AG20443 (cell line): ENCODE measurements around the gene CACNB2.

ENCODE experiments used
- DNase-seq: peaks from one replicate; pipeline ENCODE4 v3.0.0; 2012; ENCODE audit warnings: low spot score, mixed read lengths

The CACNB2 gene

DNA sequence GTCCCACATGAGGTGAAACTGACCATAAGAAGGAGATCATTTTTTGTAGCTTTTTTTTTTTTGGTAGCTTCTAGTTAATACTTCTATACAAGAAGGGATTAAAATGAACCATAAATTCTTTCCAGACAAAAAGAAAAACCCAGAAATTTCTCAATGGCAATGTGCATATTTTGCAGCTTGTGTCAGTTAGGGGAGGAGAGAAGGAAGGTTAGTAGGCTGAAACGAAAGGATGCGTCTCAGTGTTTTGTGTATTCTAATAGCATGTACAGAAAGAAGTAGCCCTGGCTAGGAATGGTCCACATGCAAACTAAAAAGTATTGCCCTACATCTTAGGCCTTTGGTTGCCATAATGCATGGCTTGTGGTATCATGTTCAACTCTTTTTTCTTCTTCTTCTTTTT is 90.6 kb downstream of the CACNB2 start:
- peak; percentile 31 for DNase-seq

DNA sequence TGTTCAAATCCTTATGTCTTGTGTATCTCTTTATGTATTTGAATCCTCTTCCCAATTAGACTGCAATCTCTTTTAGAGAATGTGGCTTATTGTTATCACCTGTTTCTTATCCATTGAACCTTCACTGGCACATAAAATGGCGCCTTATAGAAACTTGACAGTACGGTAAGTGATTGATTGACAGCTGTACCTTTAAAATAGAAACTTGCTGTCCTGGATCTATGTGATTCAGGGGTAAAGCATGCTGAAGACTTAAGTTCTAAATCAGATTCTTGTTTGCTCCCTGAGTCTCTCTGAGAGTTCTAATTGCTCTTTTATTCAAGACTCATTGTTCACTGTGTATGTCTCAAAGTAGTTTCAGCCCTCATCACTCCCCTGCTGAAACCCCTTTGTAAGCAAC is 91.3 kb downstream of the CACNB2 start:
- no peak for DNase-seq

DNA sequence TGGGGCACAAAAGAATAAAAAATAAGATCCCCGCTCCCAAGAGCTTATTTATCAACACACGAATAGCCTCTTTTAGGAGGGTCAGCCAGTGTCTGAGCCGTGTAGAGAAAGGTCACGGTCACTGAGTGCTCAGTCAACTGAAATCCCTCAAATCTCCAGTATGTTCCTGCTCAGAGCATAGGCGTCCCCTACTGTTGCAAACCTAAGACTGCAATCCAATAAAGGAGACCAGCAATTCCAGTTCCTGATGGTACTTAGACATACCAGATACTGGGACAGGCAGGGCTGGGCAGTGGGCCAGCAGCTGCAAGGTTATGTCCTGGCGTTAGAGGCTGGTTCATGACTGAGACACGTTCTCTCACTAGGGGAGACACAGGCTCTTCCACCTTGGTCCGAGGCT is 93.6 kb downstream of the CACNB2 start:
- DNase-seq: no peak

DNA sequence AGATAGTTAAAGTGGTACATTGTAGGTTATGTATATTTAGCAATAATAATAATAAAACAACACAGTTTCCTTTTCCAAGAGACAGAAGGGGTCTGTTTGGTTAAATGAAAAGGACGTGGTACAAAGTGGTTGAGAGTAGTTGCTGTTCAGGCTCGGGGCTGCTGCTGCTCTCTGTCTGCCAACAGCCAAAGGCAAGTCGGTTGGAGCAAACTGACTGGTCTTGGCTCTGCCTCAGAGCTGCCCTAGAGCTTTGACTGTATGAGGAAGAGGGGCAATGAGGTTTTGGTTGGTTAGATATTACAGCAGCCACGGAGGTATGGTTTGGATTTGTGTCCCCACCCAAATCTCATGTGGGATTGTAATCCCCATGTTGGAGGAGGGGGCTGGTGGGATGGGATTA is 95.3 kb downstream of the CACNB2 start:
- DNase-seq: no peak

DNA sequence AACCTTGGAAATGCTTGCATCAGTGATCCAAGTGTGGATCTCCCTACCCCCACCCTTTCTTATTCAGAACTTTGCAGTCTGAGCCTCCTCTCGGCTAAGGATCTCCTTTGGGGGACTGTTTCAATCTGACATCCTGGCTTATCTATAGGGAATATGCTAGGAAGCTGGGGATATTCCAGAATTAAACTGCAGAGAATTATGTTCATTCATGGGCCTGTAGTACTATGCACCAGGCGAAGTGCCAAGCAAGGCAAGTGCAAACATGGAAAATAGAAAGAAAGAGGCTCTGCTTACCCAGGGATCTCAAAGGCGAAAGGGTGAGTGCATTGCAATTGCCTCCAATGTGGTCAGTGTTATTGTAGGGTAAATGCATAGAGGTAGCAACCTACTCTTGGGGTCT is 96.5 kb downstream of the CACNB2 start:
- no peak for DNase-seq

DNA sequence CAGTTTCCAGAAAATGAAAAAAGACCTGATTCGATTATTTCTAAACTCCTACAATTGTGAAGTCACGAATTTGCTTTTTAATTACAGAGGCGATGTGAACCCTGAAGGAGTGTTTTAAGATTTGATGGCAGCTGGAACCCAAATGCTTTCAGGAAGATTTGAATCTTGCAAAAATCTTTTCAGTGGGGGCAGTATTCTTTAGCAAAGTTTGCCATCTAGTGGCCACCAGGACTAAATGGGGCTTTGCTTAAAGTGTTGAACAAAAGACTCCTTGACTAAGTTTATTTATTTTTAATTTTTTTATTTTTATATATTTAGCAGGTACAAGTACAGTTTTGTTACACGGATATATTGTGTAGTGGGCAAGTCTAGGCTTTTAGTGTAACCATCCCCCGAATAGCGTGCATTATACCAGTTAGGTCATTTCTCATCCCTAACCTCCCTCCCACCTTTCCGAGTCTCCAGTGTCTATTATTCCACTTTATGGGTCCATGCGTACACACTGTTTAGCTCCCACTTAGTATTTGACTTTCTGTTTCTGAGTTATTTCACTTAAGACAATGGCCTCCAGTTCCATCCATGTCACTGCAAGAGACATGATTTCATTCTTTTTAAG is 98.8 kb downstream of the CACNB2 start:
- DNase-seq: peak; percentile 67

DNA sequence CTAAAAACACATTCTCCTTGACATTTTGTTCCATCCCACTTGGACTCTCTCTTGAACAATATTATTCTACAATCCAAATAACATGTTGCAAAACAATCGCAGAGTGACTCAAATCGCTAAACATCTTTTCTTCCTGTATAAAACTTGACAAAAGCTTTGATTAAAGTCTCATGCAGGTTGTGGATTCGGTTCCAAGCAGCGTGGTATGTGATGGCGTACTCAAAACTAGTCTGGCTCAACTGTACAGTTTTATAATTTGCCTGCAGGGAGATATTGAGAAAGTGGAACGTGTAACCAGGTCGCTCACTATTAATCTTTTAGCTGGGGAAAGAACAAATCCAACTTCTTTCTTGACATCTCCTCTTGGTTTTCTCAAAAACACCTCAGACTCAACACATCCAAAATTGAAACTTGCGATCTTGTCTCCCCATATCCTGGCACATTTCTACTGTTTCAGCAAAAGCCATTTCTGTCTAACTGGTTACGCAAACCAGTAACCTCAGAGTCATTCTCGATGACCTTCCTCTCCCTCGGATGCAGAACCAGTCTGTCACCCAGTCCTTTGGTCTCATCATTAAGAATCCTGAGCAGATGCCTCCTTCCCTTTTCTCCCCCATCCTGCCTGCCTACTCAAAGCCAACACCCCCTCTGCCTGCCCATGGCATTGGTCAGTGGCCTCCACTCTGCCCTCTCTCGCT is 100.1 kb downstream of the CACNB2 start:
- no peak for DNase-seq

DNA sequence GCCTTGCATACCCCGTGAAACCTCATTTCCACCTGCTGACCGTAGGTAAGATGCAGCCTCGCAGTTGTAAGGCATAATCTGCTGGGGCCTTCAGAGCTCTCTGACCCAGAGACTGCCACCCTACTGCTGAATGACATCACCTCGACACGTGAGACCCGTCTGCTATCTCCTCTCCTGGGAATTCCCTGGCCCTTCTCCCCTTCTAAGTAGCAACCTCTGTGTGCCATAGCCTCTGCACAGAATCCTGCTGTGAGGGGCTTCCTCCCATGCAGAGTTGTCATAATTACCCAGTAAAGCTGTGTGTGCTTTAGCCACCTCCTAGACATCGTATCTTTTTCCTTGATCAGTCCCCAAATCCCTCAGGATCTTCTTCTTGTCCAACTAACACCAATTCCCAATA is 106.7 kb downstream of the CACNB2 start:
- DNase-seq: no peak

DNA sequence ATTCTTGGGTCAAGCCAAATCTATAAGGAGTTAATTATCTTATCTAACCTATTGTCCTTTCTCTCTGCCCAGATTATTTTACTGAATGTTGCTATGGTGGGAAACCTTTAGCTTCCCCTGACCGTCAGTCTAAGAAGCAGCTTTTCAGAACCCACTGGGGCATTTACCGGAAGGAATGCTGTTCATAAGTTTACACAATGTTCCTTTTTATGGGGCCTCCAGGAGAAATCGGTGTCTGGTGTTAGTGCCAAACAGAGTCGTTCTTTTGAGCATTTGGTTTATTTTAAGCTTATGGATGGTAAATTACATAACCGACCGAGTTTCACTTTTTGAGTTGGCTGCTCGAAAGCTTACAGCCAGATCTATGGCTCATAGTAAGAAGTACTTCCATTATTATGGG is 111.9 kb downstream of the CACNB2 start:
- no peak for DNase-seq

DNA sequence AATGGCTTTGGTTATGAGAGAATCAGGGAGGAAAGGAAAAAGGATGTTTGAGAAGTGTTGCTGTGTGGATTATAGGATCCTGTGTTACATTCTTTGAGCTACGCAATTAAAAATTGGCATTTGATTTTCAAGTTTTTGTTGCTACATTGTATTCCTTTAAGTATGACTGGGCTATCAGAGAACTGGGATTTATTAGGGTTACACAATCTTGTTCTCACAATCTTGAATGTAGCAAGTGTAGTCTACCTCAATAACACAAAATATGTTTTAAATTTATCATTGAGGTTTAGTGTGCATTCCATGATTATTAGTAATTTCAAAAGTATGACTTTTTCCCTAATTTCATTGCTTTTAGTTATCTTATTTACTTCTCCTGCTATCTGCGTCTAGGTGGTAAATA is 113.9 kb downstream of the CACNB2 start:
- DNase-seq: no peak

DNA sequence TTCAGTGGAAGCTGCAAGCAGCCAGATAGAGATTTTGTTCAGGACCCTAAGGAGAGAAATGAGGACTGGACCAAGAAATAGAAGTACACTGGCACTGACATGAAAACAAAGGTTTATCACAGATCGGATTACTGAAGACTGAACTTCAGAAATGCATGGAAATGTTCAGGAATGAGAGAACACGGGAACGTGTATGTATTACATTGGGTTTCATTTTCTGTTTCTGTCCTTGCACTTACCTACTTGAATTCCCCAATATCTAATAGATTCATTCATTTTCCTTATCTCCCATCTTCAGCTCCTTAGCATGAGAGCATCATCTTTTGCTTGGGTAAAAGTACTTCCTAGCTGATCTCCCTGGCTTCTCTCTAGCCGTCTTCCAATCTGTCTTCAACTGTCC is 114.5 kb downstream of the CACNB2 start:
- no peak for DNase-seq

DNA sequence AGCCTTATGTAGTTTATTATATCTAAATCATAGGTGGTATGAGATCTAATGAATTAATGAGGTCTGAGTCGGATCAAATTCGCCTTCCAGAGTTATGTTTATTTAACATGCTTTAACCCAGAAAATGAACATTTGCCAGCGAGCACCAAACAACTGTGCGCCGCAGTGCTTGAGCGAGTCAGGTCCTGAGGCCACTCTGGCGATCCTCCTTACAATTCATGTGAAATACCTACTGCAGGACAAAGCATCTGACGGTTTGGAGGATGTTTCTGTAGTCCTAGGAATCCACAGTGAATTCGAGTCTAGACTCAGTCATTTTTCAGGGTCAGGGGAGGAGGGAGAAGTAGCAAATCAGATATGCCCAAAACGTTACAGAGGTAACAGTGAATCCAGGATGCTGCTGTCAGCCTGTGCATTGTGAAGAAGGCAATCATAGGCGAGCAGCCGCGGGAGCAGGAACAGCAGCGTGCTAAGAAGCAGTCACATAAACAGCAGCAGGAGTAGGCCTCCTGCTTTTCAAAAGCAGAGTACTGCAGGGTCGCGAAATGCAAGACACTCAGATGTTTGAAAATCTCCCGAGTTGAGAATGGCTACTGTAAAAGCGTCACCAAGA is 120.2 kb downstream of the CACNB2 start:
- no peak for DNase-seq

DNA sequence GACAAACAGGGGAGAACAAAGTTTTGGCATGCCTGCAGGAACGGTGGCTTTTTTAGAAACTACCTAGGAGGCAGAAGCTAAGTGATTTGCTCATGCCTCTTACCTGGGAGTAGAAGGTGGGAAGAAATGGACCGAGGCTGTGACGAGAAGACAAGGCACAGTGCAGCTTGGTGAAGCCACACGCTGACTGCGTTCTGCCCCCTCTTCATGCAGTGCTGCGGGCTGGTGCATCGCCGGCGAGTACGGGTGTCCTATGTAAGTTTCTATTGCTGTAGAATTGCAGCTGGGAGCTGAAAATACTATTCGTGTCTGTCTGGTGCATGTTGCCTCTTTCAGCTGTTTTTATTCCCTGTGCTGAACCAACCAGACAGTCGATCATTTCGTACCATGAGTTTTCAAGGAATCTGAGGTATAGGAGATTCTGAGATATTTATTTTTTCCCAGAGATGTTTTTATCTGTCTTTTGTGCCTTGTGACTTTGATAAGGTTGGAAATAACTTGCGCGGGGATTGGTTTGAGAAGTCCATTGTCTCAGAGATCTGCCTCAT is 120.9 kb downstream of the CACNB2 start:
- DNase-seq: no peak

DNA sequence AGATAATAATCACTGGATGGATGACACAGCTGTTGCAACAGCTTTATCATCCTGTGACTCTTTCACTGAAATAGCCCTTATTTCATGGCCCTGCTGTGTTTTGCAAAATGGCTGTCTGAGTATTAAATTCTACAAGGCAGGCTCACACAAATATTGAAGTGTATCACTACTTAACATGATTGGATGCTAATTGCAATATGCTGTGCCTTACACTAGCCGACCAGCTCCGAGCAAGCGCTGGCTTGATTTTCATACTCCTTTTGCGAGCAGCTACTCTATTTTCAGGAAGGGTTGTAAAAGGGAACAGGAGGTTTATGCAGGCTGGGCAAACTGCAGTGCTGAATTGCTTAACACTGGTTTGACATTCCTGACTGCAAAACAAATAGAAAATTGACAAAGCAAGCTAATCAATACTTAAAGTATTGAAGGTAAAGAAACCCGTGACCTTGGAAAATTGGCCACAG is 121.6 kb downstream of the CACNB2 start:
- no peak for DNase-seq

DNA sequence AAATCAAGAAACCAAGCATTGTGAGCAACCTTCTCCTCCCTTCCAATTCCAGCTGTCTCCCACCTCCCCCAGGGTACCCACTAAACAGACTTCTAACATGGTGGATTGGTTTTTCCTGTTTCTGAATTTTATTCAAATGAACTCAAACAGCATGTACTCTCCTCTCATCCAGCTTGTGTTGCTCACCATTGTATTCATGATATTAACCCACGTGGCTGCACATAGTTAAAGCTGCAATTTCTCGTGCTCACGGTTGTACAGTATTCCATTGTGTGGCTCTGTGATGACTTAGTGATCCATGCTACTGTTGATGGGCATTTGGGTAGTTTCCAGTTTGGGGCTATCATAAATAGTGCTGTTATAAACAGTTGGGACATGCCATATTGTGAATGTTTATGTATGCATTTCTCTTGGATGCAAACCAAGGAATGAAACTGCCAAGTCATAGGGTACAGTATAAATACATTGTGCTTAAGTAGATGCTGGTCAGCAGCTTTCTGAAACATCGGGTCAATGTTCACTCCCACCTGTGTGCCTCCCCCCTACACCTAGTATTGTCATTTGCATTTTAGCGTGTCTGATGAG is 124.3 kb downstream of the CACNB2 start:
- DNase-seq: no peak

DNA sequence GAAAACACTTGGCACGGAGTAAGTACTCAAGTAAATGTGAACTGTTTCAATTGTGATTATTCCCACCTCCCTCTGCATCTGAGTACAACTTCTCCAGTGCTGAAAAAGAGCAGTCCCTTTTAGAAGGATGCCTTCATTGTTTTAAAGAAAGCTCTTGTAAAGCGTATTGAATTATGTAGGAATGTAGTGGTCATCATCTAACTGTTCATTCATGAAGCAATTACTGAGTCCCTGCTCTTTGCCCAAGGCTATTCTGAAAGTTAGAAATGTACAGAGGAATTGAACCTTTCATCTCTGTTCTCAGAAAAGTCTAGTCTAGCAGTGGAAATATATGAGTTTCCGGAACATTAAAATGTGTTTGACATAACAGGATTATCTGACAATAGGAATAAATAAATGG is 127.8 kb downstream of the CACNB2 start:
- no peak for DNase-seq

DNA sequence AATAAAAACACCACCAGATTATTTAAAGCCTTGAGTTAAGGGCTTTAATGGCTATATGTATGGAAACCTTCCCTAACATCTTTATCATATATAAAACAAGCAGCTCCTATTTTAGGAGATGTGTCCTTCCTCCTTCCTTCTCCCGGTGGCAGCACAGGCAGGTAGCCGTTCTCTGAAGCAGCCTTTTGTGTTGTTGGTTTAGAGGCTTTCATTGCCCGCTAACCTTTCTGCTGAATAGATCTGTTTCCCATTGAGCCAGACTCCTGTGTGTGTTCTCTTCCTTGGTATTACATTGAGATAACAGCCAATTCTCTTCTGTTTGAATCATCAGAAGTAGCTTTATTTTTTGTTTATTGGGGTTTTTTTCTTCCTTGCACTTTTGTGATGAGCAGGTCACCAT is 131.3 kb downstream of the CACNB2 start:
- no peak for DNase-seq

DNA sequence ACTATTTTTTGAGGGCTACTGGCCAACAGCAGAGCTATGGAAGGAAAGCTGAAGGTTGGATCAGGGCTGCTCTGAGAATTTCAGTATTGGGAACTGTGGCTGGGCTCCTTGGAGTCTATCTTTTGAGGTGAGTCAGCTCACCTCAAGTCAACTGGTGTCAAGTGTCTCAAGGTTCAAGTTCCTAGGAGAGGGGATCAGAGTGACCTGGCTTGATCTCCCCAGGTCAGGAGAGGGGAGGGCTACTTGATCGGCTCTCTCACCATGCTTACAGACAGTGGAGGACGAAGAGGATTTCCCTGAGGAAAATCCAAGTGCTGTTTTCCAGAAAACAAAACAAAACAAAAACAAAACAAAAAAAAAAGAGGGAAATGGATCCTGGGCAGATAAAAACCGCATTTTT is 132.8 kb downstream of the CACNB2 start:
- DNase-seq: no peak

DNA sequence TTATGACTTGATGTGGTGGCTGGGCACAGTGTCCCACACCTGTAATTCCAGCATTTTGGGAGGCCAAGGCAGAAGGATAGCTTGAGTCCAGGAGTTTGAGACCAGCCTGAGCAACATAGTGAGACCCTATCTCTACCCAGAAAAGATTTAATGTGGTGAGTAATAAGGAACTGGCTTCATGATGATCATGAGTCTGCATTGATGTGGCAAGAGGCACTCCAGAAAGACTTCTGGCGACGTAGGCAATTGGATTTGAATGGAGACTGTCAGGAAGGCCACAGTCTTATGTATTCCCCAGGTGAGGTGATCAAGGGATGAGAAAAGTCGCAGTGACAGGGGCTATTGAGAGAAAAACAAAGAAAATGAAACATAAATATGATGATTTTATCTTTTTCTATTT is 138.0 kb downstream of the CACNB2 start:
- no peak for DNase-seq

DNA sequence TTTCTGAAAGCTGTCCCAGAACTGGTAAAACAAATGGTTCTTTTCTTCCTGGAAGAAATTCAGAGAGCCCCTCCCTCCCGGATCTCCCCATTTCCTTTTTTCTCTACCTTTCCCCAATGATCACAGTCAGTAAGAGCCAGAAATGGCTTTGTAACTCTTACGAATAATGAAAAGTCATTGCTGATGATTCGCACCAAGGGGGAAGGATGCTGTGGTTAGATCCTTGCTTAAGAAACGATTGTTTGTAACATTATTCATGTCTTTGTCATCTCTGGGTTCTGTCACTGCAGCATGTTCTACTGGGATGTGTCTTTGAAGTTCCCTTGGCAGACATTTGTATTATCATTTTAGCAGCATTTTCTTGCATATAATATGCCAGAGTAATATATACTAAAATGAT is 138.9 kb downstream of the CACNB2 start:
- DNase-seq: peak; percentile 41

DNA sequence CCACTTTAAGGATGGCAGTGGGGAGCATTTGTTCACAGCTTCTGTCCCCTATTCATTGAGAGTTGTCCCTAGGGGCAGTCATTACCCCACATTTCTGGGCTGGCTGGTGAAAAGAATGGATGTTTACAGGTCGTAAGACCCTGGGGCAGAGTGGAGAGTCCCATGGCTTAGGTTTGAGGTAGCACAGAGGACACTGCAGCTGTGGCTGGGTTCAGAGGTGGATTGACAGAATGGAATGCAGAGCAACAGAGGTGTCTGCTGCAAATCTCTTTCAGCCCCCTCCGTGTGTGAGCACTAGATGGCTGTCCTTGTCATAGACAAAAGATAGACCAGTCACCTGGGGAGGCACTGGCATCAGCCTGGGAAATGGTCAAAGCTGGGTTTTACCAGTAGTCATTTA is 141.9 kb downstream of the CACNB2 start:
- no peak for DNase-seq

DNA sequence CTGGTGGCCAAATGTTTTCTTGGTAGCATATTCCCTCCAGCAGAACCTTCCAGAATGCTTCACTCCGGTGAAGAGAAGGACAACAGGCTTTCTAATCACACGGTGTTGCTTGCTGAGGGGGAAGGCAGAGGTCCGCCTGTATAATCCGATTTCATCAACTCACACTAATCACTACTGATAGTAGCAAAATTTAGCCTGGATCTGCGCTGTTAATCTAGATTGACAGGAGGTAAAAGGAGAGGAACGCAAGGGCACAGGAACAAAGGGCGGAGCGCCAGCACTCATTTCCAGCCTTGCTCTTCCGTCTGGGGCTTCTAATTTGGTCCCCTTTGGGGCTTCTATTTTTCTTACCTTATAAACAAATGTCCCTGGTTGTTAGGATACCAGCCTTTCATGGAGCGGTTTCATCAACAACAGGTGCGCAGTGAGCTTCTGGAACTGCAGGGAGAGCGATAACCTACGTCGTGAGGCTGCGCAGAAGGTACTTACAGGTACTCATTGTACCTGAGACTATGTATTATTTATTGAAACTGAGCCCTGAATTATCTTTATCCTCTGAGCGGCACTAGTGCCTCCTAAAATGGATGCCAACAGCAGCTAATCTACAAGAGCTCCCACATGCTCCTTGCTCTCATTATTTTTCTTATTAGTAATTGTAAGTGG is 150.6 kb downstream of the CACNB2 start:
- no peak for DNase-seq
